Inferior parietal cortex (tissue), 1 donor: ENCODE measurements around the gene MAGEF1.

ENCODE experiments used
- DNase-seq: peaks from one replicate; pipeline ENCODE4 v3.0.0-alpha.2; 2016; ENCODE audit errors: extremely low spot score

The MAGEF1 gene

GRCh38 chr3:184711493-184712247 lies at the start of gene MAGEF1:
TSS of gene MAGEF1 (minus strand) at chr3:184712064. CDS start at chr3:184711821, 243 bp downstream.
- DNase-seq: peak; percentile 60

GRCh38 chr3:184761075-184761841 lies 49.4 kb upstream of the MAGEF1 start:
- DNase-seq: no peak

GRCh38 chr3:184760337-184761074 lies 48.6 kb upstream of the MAGEF1 start:
- DNase-seq: no peak

GRCh38 chr3:184759666-184760200 lies 47.9 kb upstream of the MAGEF1 start:
- DNase-seq: no peak

- no peak for DNase-seq
Measured at GRCh38 chr3:184758056-184758455, 46.2 kb upstream of the MAGEF1 start.

GRCh38 chr3:184757022-184757651 lies 45.3 kb upstream of the MAGEF1 start:
- peak; percentile 48 for DNase-seq

- no peak for DNase-seq
Measured at GRCh38 chr3:184756151-184757021, 44.5 kb upstream of the MAGEF1 start.

- no peak for DNase-seq
Measured at GRCh38 chr3:184755315-184755731, 43.5 kb upstream of the MAGEF1 start.

GRCh38 chr3:184752361-184752760 lies 40.5 kb upstream of the MAGEF1 start:
- DNase-seq: no peak

GRCh38 chr3:184751204-184752040 lies 39.6 kb upstream of the MAGEF1 start:
- DNase-seq: no peak

- no peak for DNase-seq
Measured at GRCh38 chr3:184750349-184751083, 38.7 kb upstream of the MAGEF1 start.

GRCh38 chr3:184749168-184749744 lies 37.4 kb upstream of the MAGEF1 start:
- DNase-seq: no peak

- DNase-seq: no peak
Measured at GRCh38 chr3:184748219-184749135, 36.6 kb upstream of the MAGEF1 start.

- no peak for DNase-seq
Measured at GRCh38 chr3:184746131-184747120, 34.6 kb upstream of the MAGEF1 start.

GRCh38 chr3:184745526-184745925 lies 33.7 kb upstream of the MAGEF1 start:
- DNase-seq: no peak

GRCh38 chr3:184743248-184743647 lies 31.4 kb upstream of the MAGEF1 start:
- no peak for DNase-seq
